Tracheal epithelial cell (primary cell): ENCODE results near the gene CPAMD8. TPM values are rescaled to one million over a fixed set of nuclear protein-coding genes. Genes with fewer than 3 reads are reported as not detected.

ENCODE experiments used
- total RNA-seq: library from RNA; depleted of rRNA; stranded (reverse); fragments of >200 nt; gene quantifications from 2 replicates; pipeline ENCODE4 v1.2.1, GENCODE V29; 2014

CPAMD8 gene
- total RNA-seq = 0.96 and 1.5 TPM in 2 replicates

DNA sequence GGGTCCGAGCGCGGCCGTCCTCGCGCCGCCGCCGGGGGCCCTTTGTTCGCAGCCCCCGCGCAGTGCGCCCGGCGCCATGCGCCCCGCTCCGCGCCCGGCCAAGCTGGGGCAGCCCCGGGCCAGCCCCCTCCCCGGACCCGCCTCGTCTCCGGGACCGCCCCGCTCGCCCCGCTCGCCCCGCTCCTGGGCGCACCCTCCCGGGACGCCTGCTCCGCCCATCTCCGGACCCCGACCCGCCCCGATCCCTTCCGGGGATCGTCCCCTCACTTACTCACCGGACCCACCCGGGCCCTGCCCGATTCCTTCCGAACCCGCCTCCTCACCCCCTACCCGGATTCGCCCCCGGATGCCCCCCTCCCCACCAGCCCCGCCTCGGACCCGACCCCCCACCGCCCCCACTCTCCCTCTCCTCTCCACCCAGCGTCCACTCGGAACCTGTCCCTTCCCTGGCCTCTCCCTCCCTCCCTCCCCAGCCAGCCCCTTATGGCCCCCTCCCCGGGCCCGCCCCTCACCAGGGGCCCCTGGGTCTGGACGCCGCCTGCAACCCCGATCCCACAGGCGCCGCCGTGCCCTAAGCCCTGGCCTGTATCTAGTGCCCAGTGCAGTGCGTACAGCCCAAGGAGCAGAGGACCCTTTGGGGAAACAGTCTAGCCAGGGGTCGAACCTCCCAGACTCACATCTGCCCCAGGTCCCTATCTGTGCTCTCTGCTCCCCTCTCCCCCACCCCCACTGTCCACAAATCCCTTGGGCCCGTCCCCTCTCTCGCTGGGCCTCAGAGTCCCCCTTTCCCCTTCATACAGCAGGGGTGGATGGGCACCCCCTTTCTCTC, at the start of gene CPAMD8:
Gene CPAMD8, minus strand, starts transcription at position 105 of the 829 bp plus-strand sequence. CDS start 168 bp downstream, outside the sequence.

DNA sequence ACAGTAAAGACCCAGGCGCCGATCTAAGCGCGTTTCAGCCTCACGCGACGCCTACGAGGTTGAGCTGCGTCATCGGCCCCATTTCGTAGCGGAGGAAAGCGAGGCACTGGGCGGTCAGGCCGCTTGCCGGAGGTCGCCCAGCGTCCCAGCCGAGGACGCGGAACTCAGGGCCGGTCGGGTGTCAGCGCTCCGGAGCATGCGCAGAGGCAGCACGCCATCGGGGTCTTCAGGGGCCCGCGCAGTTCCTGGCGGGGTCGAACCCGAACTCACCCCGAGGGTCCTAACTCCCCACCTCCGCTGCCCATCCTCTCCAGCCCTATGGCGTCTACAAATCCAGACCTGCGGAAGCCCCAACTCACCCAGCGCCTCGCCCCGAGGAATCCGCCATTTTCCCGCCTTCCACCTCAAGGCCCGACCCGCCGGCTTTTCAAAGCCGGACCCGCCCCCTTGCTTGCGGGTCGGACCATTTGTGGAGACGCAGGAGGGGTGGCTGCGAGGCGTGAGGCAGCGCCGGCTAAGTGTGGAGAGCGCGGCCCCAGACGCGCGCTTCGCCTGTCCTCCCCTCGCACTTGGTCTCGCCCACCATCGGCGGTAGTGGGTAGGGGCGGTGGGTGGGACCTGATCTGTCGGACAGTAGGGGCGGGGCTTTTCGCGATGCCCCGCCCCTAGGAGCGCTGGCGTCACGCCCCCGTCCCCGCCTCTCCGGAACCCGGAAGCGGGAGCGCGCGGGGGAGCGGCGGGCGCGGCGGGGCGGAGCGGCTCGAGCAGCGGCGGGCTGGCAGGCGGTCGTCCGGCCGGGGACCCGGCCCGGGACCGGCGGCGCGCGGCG, 48.6 kb upstream of the CPAMD8 start, which contains the start of the genes HAUS8 and MYO9B:
Gene HAUS8, minus strand, starts transcription at position 418 of the 829 bp plus-strand sequence. Its CDS starts 30 bp downstream, at position 388.
Gene MYO9B, plus strand, starts transcription at position 743 of the 829 bp plus-strand sequence. CDS start 25,941 bp downstream, outside the sequence.

DNA sequence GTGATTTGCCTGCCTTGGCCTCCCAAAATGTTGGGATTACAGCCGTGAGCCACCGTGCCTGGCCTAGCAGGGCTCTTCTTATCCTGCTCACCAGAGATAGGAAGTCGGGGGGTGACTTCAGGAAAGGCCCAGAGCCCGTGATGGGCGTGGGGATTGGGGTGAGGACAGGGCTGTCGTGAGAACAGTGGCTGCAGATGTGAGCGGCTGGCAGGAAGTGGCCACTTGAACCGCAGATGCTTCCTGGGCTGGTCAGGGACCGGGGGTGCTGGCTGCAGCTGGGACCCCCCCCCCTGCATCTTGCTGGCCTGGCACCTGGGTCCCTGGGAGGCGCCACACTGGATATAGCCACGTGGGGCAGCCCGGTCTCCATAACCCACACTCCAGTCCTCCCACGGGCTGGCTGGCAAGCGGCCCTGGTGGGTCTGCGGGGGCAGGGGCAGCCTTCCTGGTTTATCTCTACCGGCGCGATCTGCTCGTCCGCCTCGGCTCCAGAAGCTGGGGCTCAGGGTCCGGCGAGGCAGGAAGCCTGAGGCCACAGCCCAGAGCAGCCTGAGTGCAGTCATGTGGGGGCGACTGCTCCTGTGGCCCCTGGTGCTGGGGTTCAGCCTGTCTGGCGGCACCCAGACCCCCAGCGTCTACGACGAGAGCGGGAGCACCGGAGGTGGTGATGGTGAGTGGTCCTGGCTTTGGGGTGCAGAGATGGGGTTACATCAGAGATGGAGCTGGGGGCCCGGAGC, 137.8 kb downstream of the CPAMD8 start, which contains the start of gene F2RL3:
Gene F2RL3, plus strand, starts transcription at position 371 of the 737 bp plus-strand sequence. Its CDS starts 191 bp downstream, at position 562.

Other genes with a start within 250 kb of the CPAMD8 start
- gene SIN3B, start 197.4 kb downstream of the CPAMD8 start, total RNA-seq = 16.2 and 28.2 TPM in 2 replicates
- gene F2RL3, start 137.8 kb downstream of the CPAMD8 start, total RNA-seq = not detected in 2 replicates
- gene HAUS8, start 48.6 kb upstream of the CPAMD8 start, total RNA-seq = 1.3 and 1.7 TPM in 2 replicates
- 16.8 and 40.2 TPM in 2 replicates for gene MYO9B, start 49.0 kb upstream of the CPAMD8 start, total RNA-seq
- gene USE1, start 188.5 kb upstream of the CPAMD8 start, total RNA-seq = 10.0 and 19.8 TPM in 2 replicates
- gene OCEL1, start 199.4 kb upstream of the CPAMD8 start, total RNA-seq = 1.4 and 3.0 TPM in 2 replicates
- 97.4 and 175 TPM in 2 replicates for gene NR2F6, start 219.1 kb upstream of the CPAMD8 start, total RNA-seq
- under 0.01 TPM in 1 of 2 replicates, not detected in the other for gene USHBP1, start 237.9 kb upstream of the CPAMD8 start, total RNA-seq
- gene BABAM1, start 240.6 kb upstream of the CPAMD8 start, total RNA-seq = 37.7 and 97.6 TPM in 2 replicates